BE2C (cell line): Measurements from ENCODE around the gene SLC4A1AP. TPM values are rescaled to one million over a fixed set of nuclear protein-coding genes. Genes with fewer than 3 reads are reported as not detected.
"Not testable (repeated sequence)": the region's sequence is repeated elsewhere in the genome, so short reads cannot be mapped to it uniquely, and the experiment has no call there.

Source experiments
- DNase-seq: peaks from one replicate; pipeline ENCODE4 v3.0.0-alpha.2; 2020
- H3K27me3 ChIP-seq: fragments of 250-450 bp; sonication (Bioruptor Pico); 2 replicates; pipeline ENCODE4 v1.5.1; 2020; ENCODE audit warnings: mild to moderate bottlenecking
- H3K36me3 ChIP-seq: fragments of 250-450 bp; sonication (Bioruptor Pico); 2 replicates; pipeline ENCODE4 v1.5.1; 2020; ENCODE audit warnings: mild to moderate bottlenecking
- H3K4me1 ChIP-seq: fragments of 250-450 bp; sonication (Bioruptor Pico); 2 replicates; pipeline ENCODE4 v1.5.1; 2020
- H3K4me3 ChIP-seq: 2 replicates; pipeline ENCODE4 v1.5.1; 2011; ENCODE audit warnings: low read depth, low read length
- H3K9me3 ChIP-seq: fragments of 250-450 bp; sonication (Bioruptor Pico); 2 replicates; pipeline ENCODE4 v1.5.1; 2020
- CTCF ChIP-seq: IDR thresholded peaks from 2 replicates; pipeline ENCODE4 v1.5.1; 2012; ENCODE audit warnings: mild to moderate bottlenecking, low read depth, low read length
- polyA plus RNA-seq: library from polyadenylated mRNA; unstranded; fragments of >200 nt; gene quantifications from one replicate; pipeline ENCODE4 v1.2.1, GENCODE V29; 2012; ENCODE audit warnings: low read depth, missing spikeins; ENCODE audit not compliant: insufficient read length, insufficient read depth

Gene SLC4A1AP
- 29.2 TPM for polyA plus RNA-seq

- H3K4me3 ChIP-seq, result peak within 1 kb of the TSS; percentile 91
- H3K4me1 ChIP-seq, result peaks cover 3% of the 10 kb centered on the region; the same call in 1 of the 2 replicates
- no peaks in the 10 kb centered on the region for H3K9me3 ChIP-seq
- peaks cover 43% of the 10 kb centered on the region for H3K36me3 ChIP-seq
- DNase-seq, result peak; percentile 84
- H3K27me3 ChIP-seq, result no peaks in the 10 kb centered on the region
- no peak for TF ChIP-seq CTCF
Observed at GRCh38 chr2:27663285-27664153, at the start of gene SLC4A1AP, which contains the start of gene SUPT7L. TSS of gene SLC4A1AP (plus strand) at chr2:27663889. CDS start at chr2:27663915, 26 bp downstream. TSS of gene SUPT7L (minus strand) at chr2:27663614. CDS start at chr2:27662192, 1,422 bp downstream.

- Histone ChIP-seq H3K27me3 (no peaks in the 10 kb centered on the region), H3K9me3 (no peaks in the 10 kb centered on the region), H3K36me3 (peaks cover 40% of the 10 kb centered on the region), H3K4me3 (no peak overlapping the region), H3K4me1 (no peaks in the 10 kb centered on the region)
- TF ChIP-seq CTCF, result no peak
- DNase-seq, result no peak
Observed at GRCh38 chr2:27613985-27614384, 49.7 kb upstream of the SLC4A1AP start.

- Histone ChIP-seq H3K9me3 (no peaks in the 10 kb centered on the region), H3K4me1 (no peaks in the 10 kb centered on the region), H3K4me3 (no peak overlapping the region), H3K36me3 (peaks cover 37% of the 10 kb centered on the region), H3K27me3 (no peaks in the 10 kb centered on the region)
- DNase-seq, result no peak
- TF ChIP-seq CTCF, result no peak
Observed at GRCh38 chr2:27615316-27615715, 48.4 kb upstream of the SLC4A1AP start.

- no peak for DNase-seq
- Histone ChIP-seq H3K9me3 (no peaks in the 10 kb centered on the region), H3K4me1 (no peaks in the 10 kb centered on the region), H3K36me3 (peaks cover 44% of the 10 kb centered on the region), H3K4me3 (no peak overlapping the region), H3K27me3 (no peaks in the 10 kb centered on the region)
- TF ChIP-seq CTCF, result 0 out of 2 replicates have a peak, but pooled peaks have one; percentile 9
Observed at GRCh38 chr2:27621524-27621923, 42.2 kb upstream of the SLC4A1AP start.

GRCh38 chr2:27622921-27623384, 40.7 kb upstream of the SLC4A1AP start:
- Histone ChIP-seq H3K9me3 (no peaks in the 10 kb centered on the region), H3K36me3 (peaks cover 33% of the 10 kb centered on the region), H3K27me3 (no peaks in the 10 kb centered on the region), H3K4me3 (no peak overlapping the region), H3K4me1 (no peaks in the 10 kb centered on the region)
- TF ChIP-seq CTCF, result no peak
- no peak for DNase-seq

GRCh38 chr2:27624943-27625342, 38.7 kb upstream of the SLC4A1AP start:
- no peak for TF ChIP-seq CTCF
- Histone ChIP-seq H3K4me1 (no peaks in the 10 kb centered on the region), H3K4me3 (no peak overlapping the region), H3K36me3 (peaks cover 24% of the 10 kb centered on the region), H3K27me3 (no peaks in the 10 kb centered on the region), H3K9me3 (no peaks in the 10 kb centered on the region)
- no peak for DNase-seq

GRCh38 chr2:27626323-27626722, 37.4 kb upstream of the SLC4A1AP start:
- peaks cover 20% of the 10 kb centered on the region for H3K36me3 ChIP-seq
- H3K9me3 ChIP-seq, H3K27me3 ChIP-seq, H3K4me3 ChIP-seq, H3K4me1 ChIP-seq, DNase-seq: not testable (repeated sequence)

- H3K4me1 ChIP-seq, DNase-seq, H3K27me3 ChIP-seq, H3K4me3 ChIP-seq, H3K9me3 ChIP-seq: not testable (repeated sequence)
- peaks cover 19% of the 10 kb centered on the region for H3K36me3 ChIP-seq
Observed at GRCh38 chr2:27626921-27627320, 36.8 kb upstream of the SLC4A1AP start.
